Measurements from ENCODE around the gene JAGN1. TPM values are rescaled to one million over a fixed set of nuclear protein-coding genes. Genes with fewer than 3 reads are reported as not detected.
A peak's percentile ranks its signal among the peaks of the same experiment; 100 is the strongest.

Gene JAGN1
- total and polyA plus RNA-seq, 9 of the 15 experiments (the other 6 are each of a cell fraction or from before 2014, with no cell fraction given) = 31.6 to 77.8 (median 40.3) TPM

- 0 out of 4 replicates have a peak, but pooled peaks have one; percentile 62 to 63 for TF ChIP-seq FOXK2 (conservative IDR thresholded peaks at IDR 0.05 in 1 of 2, IDR thresholded peaks at IDR 0.05 in 1 of 2; ENCODE audit: low read depth in 2 of 2)
- TF ChIP-seq KAT8 (IDR thresholded peaks at IDR 0.05; ENCODE audit: low read depth) = no peak
- TF ChIP-seq KDM1A (IDR thresholded peaks at IDR 0.05) = no peak
- no peak for TF ChIP-seq SIRT6 (IDR thresholded peaks at IDR 0.05; ENCODE audit: low read depth, low read length)
- no peak for TF ChIP-seq NELFE (IDR thresholded peaks at IDR 0.05; ENCODE audit: insufficient read depth, insufficient read length)
- peak; percentile 63 for TF ChIP-seq CBFA2T3 (IDR thresholded peaks at IDR 0.05)
- no peak for TF ChIP-seq ELK1 (CRISPR knock-in tag; IDR thresholded peaks at IDR 0.05)
- TF ChIP-seq HOMEZ (CRISPR knock-in tag; IDR thresholded peaks at IDR 0.05) = no peak
- TF ChIP-seq ARHGAP35 (IDR thresholded peaks at IDR 0.05; ENCODE audit: partially characterized antibody) = no peak
- TF ChIP-seq KDM4B (IDR thresholded peaks at IDR 0.05; ENCODE audit: borderline replicate concordance in 2 of 2, low read depth in 1 of 2) = no peak
- TF ChIP-seq ZNF41 (CRISPR knock-in tag; conservative IDR thresholded peaks at IDR 0.05) = 0 out of 2 replicates have a peak, but pooled peaks have one; percentile 27
- no peak for TF ChIP-seq BCOR (IDR thresholded peaks at IDR 0.05)
- 0 out of 2 replicates have a peak, but pooled peaks have one; percentile 26 for TF ChIP-seq HBP1 (CRISPR knock-in tag; IDR thresholded peaks at IDR 0.05)
- TF ChIP-seq ZFX (CRISPR knock-in tag; IDR thresholded peaks at IDR 0.05) = peak; percentile 71
- no peak for TF ChIP-seq CHAMP1 (IDR thresholded peaks at IDR 0.05)
- TF ChIP-seq TEAD2 (tag; IDR thresholded peaks at IDR 0.05) = 0 out of 2 replicates have a peak, but pooled peaks have one; percentile 8
- TF ChIP-seq CTCF (IDR thresholded peaks at IDR 0.05 in 2 of 3, conservative IDR thresholded peaks at IDR 0.05 in 1 of 3; ENCODE audit: insufficient read depth in 2 of 3, low read depth in 1 of 3, low read length in 3 of 3) = no peak
- TF ChIP-seq ZFPM2 (CRISPR knock-in tag; IDR thresholded peaks at IDR 0.05) = no peak
- no peak for TF ChIP-seq CREBBP (IDR thresholded peaks at IDR 0.05; ENCODE audit: low read depth, low read length)
Measured at GRCh38 chr3:9897408-9898372, 7.3 kb downstream of the JAGN1 start (continued).

Measured in K562 (cell line).